Type B pancreatic cell (in vitro differentiated cells): ENCODE results near the gene FBN1. TPM values are rescaled to one million over a fixed set of nuclear protein-coding genes. Genes with fewer than 3 reads are reported as not detected.

Source experiments
- DNase-seq: peaks from one replicate; pipeline ENCODE4 v3.0.0; 2021; ENCODE audit warnings: mixed read lengths; ENCODE audit not compliant: unreplicated experiment; ENCODE audit errors: extremely low spot score
- H3K27ac Mint-ChIP-seq: 2 replicates; pipeline ENCODE4 v1.8.0; 2021; ENCODE audit warnings: mild to moderate bottlenecking, mixed read lengths
- H3K27me3 Mint-ChIP-seq: 2 replicates; pipeline ENCODE4 v1.8.0; 2021; ENCODE audit warnings: mixed read lengths
- H3K36me3 Mint-ChIP-seq: 2 replicates; pipeline ENCODE4 v1.8.0; 2021; ENCODE audit warnings: mixed read lengths
- H3K4me1 Mint-ChIP-seq: one replicate; pipeline ENCODE4 v1.8.0; 2021; ENCODE audit warnings: mixed read lengths; ENCODE audit not compliant: unreplicated experiment
- H3K4me3 Mint-ChIP-seq: 2 replicates; pipeline ENCODE4 v1.8.0; 2021; ENCODE audit warnings: mild to moderate bottlenecking, mixed read lengths
- H3K9me3 Mint-ChIP-seq: 2 replicates; pipeline ENCODE4 v1.8.0; 2021; ENCODE audit warnings: mixed read lengths
- CTCF ChIP-seq: fragments of 200-600 bp; sonication (generic); conservative IDR thresholded peaks from 2 replicates; pipeline ENCODE4 v1.5.0; 2021; ENCODE audit warnings: antibody characterized with exemption, mild to moderate bottlenecking
- total RNA-seq: library from RNA; stranded (reverse); gene quantifications from 2 replicates; pipeline ENCODE4 v1.2.1, GENCODE V29; 2021; ENCODE audit warnings: low replicate concordance

FBN1 gene
- total RNA-seq, 1 donor from 2014 or later = 58.4 TPM

DNA sequence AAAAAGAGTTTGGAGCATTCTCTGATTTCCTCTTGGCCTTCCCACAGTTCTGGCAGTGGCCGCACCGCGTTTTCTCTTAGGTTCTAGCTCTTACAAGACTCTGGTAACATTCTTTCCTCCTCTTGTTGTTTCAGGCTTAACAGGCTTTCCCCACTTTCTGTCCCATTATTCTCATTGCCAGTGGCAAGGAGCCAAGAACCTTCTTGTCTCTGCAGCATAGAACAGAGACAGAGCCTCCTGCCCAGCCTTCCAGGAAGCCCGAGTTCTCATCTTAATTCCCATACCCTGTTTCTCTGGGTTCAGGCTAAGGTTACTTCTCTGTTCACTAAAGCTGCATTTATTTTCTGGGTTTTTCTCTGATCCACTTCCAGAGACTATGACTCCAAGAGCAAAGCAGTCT, 253.2 kb downstream of the FBN1 start:
- H3K36me3 Mint-ChIP-seq = no peaks in the 10 kb centered on the region
- H3K27ac Mint-ChIP-seq = no peak overlapping the region

GRCh38 chr15:48391950-48392349, 253.6 kb downstream of the FBN1 start:
- H3K27ac Mint-ChIP-seq = no peak overlapping the region
- no peak overlapping the region for H3K4me3 Mint-ChIP-seq
- no peaks in the 10 kb centered on the region for H3K36me3 Mint-ChIP-seq
- H3K9me3 Mint-ChIP-seq = no peaks in the 10 kb centered on the region
- H3K4me1 Mint-ChIP-seq = peaks cover 31% of the 10 kb centered on the region
- TF ChIP-seq CTCF = no peak
- DNase-seq = no peak
- H3K27me3 Mint-ChIP-seq = no peaks in the 10 kb centered on the region

More for the DNA sequence above, 253.2 kb downstream of the FBN1 start:
- Mint-ChIP-seq H3K4me1 (peaks cover 31% of the 10 kb centered on the region), H3K9me3 (no peaks in the 10 kb centered on the region), H3K27me3 (no peaks in the 10 kb centered on the region), H3K4me3 (no peak overlapping the region)
- no peak for TF ChIP-seq CTCF
- DNase-seq = no peak

- no peaks in the 10 kb centered on the region for H3K27me3 Mint-ChIP-seq
- no peak for TF ChIP-seq CTCF
- no peak overlapping the region for H3K27ac Mint-ChIP-seq
- no peak for DNase-seq
- peaks cover 39% of the 10 kb centered on the region for H3K4me1 Mint-ChIP-seq
- H3K9me3 Mint-ChIP-seq = no peaks in the 10 kb centered on the region
- H3K36me3 Mint-ChIP-seq = no peaks in the 10 kb centered on the region
- H3K4me3 Mint-ChIP-seq = no peak overlapping the region
Observed at GRCh38 chr15:48389691-48390143, 255.8 kb downstream of the FBN1 start.

GRCh38 chr15:48388910-48389309, 256.6 kb downstream of the FBN1 start:
- Mint-ChIP-seq H3K36me3 (no peaks in the 10 kb centered on the region), H3K27me3 (no peaks in the 10 kb centered on the region), H3K9me3 (no peaks in the 10 kb centered on the region), H3K4me1 (peaks cover 39% of the 10 kb centered on the region), H3K4me3 (no peak overlapping the region), H3K27ac (no peak overlapping the region)
- no peak for TF ChIP-seq CTCF
- DNase-seq = no peak

GRCh38 chr15:48388016-48388851, 257.3 kb downstream of the FBN1 start:
- Mint-ChIP-seq H3K4me1 (peaks cover 39% of the 10 kb centered on the region), H3K27ac (no peak overlapping the region), H3K4me3 (no peak overlapping the region), H3K9me3 (no peaks in the 10 kb centered on the region), H3K36me3 (no peaks in the 10 kb centered on the region), H3K27me3 (no peaks in the 10 kb centered on the region)
- TF ChIP-seq CTCF = no peak
- DNase-seq = no peak
